ENCODE data around the gene GLDC. TPM values are rescaled to one million over a fixed set of nuclear protein-coding genes. Genes with fewer than 3 reads are reported as not detected.

GLDC gene
- total RNA-seq, 4 donors from 2014 or later = 2.4 to 7.4 (median 4.8) TPM

DNA sequence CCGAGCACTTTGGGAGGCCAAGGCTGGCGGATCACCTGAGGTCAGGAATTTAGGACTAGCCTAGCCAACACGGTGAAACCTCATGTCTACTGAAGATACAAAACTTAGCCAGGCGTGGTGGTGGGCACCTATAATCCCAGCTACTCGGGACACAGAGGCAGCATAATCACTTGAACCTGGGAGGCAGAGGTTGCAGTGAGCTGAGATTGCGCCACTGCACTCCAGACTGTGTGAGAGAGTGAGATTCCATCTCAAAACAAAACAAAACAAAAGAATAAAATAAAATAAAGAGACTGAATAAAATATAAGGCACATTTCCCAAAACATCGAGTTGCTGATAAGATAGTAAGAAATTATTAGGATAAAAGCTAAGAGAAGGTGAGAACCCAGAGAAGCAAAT lies 32.3 kb upstream of the GLDC start:
- DNase-seq (ENCODE audit: low spot score in 2 of 2) = no peak
- Histone ChIP-seq H3K27ac (no peak overlapping the region), H3K36me3 (no peaks in the 10 kb centered on the region), H3K9me3 (no peaks in the 10 kb centered on the region), H3K27me3 (no peaks in the 10 kb centered on the region), H3K4me1 (peaks cover 4% of the 10 kb centered on the region), H3K4me3 (no peak overlapping the region)
- no peak for TF ChIP-seq EP300 (IDR thresholded peaks at IDR 0.05)
- TF ChIP-seq POLR2A (IDR thresholded peaks at IDR 0.05) = no peak
- TF ChIP-seq, protein P1, sequence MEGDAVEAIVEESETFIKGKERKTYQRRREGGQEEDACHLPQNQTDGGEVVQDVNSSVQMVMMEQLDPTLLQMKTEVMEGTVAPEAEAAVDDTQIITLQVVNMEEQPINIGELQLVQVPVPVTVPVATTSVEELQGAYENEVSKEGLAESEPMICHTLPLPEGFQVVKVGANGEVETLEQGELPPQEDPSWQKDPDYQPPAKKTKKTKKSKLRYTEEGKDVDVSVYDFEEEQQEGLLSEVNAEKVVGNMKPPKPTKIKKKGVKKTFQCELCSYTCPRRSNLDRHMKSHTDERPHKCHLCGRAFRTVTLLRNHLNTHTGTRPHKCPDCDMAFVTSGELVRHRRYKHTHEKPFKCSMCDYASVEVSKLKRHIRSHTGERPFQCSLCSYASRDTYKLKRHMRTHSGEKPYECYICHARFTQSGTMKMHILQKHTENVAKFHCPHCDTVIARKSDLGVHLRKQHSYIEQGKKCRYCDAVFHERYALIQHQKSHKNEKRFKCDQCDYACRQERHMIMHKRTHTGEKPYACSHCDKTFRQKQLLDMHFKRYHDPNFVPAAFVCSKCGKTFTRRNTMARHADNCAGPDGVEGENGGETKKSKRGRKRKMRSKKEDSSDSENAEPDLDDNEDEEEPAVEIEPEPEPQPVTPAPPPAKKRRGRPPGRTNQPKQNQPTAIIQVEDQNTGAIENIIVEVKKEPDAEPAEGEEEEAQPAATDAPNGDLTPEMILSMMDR (IDR thresholded peaks at IDR 0.05) = no peak
- no peak for TF ChIP-seq POLR2AphosphoS5 (IDR thresholded peaks at IDR 0.05)
- WGBS = 77% methylated on average over 7 of the region's 7 CpGs

- TF ChIP-seq, protein P1 (IDR thresholded peaks at IDR 0.05) = no peak
- TF ChIP-seq POLR2AphosphoS5 (IDR thresholded peaks at IDR 0.05) (no peak), POLR2A (IDR thresholded peaks at IDR 0.05) (no peak), EP300 (IDR thresholded peaks at IDR 0.05) (no peak)
- no peak overlapping the region for H3K4me3 ChIP-seq
- no peak overlapping the region for H3K27ac ChIP-seq
- H3K36me3 ChIP-seq = no peaks in the 10 kb centered on the region
- WGBS = 87% methylated on average over 6 of the region's 6 CpGs
- no peaks in the 10 kb centered on the region for H3K27me3 ChIP-seq
- no peaks in the 10 kb centered on the region for H3K9me3 ChIP-seq
- DNase-seq (ENCODE audit: low spot score in 2 of 2) = no peak
- H3K4me1 ChIP-seq = no peaks in the 10 kb centered on the region
Measured at GRCh38 chr9:6676254-6676921, 30.9 kb upstream of the GLDC start.

DNA sequence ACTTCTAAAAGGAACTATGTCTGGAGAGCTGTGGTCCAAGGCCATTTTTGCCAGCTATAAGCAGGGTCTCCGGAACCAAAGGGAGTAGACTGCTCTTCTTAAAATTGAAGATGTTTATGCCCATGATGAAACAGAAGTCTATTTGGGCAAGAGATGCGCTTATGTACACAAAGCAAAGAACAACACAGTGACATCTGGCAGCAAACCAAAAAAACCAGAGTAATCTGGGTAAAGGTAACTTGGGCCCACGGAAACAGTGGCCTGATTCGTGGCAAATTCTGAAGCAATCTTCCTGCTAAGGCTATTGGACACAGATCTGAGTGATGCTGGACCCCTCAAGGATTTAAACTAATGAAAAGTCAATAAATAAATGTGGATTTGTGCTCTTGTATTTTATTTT lies 29.7 kb upstream of the GLDC start:
- WGBS = 80% methylated on average over 4 of the region's 4 CpGs
- Histone ChIP-seq H3K27ac (no peak overlapping the region), H3K4me1 (no peaks in the 10 kb centered on the region), H3K9me3 (no peaks in the 10 kb centered on the region), H3K27me3 (no peaks in the 10 kb centered on the region), H3K4me3 (no peak overlapping the region), H3K36me3 (no peaks in the 10 kb centered on the region)
- no peak for DNase-seq (ENCODE audit: low spot score in 2 of 2)
- TF ChIP-seq POLR2AphosphoS5 (IDR thresholded peaks at IDR 0.05) = no peak
- no peak for TF ChIP-seq POLR2A (IDR thresholded peaks at IDR 0.05)
- TF ChIP-seq EP300 (IDR thresholded peaks at IDR 0.05) = no peak
- TF ChIP-seq, protein P1 (IDR thresholded peaks at IDR 0.05) = no peak

DNA sequence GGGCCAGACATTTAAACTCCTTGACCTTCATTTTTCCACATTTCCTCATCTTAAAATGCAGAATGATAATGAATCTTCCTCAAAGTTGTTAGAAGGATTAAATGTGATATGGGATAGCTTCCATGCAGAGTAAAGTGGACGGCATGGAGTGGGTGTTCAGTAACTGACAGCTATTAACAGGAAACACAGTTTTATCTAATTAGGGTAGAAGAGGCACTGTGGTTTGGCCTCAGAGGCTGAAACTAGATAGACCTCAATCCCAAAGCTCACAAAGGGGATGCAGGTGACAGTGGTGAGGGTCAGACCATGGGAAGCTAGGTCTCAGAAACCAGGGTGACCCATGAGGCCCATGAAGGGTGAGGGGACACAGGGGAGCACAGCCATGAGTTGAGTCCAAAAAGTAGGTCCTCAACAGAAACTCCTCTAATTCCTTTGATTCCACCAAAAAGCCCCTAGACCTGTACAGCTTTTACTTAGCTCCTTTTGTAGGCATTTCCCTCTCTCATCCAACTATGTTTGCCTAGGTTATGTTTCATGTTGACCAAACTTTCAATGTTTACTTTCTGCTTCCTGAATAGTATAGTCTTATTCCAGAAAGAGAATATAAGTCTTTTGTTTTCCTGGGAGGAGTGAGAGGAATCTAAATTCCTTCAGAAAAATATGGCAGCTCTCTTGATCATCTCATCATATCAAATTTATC lies 27.9 kb upstream of the GLDC start:
- TF ChIP-seq, protein P1 (IDR thresholded peaks at IDR 0.05) = no peak
- TF ChIP-seq EP300 (IDR thresholded peaks at IDR 0.05) (no peak), POLR2AphosphoS5 (IDR thresholded peaks at IDR 0.05) (no peak), POLR2A (IDR thresholded peaks at IDR 0.05) (no peak)
- WGBS = 70% methylated on average over 1 of the region's 1 CpG
- Histone ChIP-seq H3K4me1 (no peaks in the 10 kb centered on the region), H3K9me3 (no peaks in the 10 kb centered on the region), H3K36me3 (no peaks in the 10 kb centered on the region), H3K27me3 (no peaks in the 10 kb centered on the region), H3K27ac (no peak overlapping the region), H3K4me3 (no peak overlapping the region)
- DNase-seq (ENCODE audit: low spot score in 2 of 2) = no peak

DNA sequence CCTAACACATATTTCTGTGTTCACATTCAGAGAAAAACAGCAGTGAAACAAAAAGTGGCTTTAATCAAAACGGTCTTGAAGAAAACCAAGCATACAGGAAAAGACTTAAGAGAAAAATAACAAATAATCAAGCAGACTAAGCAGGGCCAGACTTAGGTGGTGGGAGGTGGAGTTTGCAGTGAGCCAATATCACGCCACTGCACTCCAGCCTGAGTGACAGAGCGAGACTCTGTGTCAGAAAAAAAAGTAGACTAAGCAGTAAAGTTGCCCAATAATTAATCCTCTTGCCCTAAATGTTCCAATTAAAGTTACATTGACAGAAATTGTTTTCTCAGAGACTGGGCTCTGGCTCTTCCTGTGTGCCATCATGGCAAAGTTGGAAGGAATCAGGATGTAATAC lies 26.6 kb upstream of the GLDC start:
- no peak for DNase-seq (ENCODE audit: low spot score in 2 of 2)
- Histone ChIP-seq H3K9me3 (no peaks in the 10 kb centered on the region), H3K27me3 (no peaks in the 10 kb centered on the region), H3K36me3 (no peaks in the 10 kb centered on the region), H3K4me1 (no peaks in the 10 kb centered on the region), H3K27ac (no peak overlapping the region), H3K4me3 (no peak overlapping the region)
- no peak for TF ChIP-seq POLR2A (IDR thresholded peaks at IDR 0.05)
- no peak for TF ChIP-seq POLR2AphosphoS5 (IDR thresholded peaks at IDR 0.05)
- TF ChIP-seq, protein P1 (IDR thresholded peaks at IDR 0.05) = no peak
- no peak for TF ChIP-seq EP300 (IDR thresholded peaks at IDR 0.05)
- WGBS = 67% methylated on average over 3 of the region's 3 CpGs

All from suprapubic skin (tissue), 4 donors.